ENCODE data around the gene SGK1.

Gene SGK1

GRCh38 chr6:134138226-134138975, 179.5 kb downstream of the SGK1 start:
- H2AFZ ChIP-seq (ENCODE audit: low read depth): no peak overlapping the region
- H3K36me3 ChIP-seq (ENCODE audit: insufficient read depth): no peaks in the 10 kb centered on the region
- no peaks in the 10 kb centered on the region for H3K79me2 ChIP-seq (ENCODE audit: insufficient read depth, low read depth)
- no peaks in the 10 kb centered on the region for H4K20me1 ChIP-seq (ENCODE audit: insufficient read depth)
- no peaks in the 10 kb centered on the region for H3K4me1 ChIP-seq (ENCODE audit: low read depth, poor library complexity, severe bottlenecking)
- TF ChIP-seq, protein P1, sequence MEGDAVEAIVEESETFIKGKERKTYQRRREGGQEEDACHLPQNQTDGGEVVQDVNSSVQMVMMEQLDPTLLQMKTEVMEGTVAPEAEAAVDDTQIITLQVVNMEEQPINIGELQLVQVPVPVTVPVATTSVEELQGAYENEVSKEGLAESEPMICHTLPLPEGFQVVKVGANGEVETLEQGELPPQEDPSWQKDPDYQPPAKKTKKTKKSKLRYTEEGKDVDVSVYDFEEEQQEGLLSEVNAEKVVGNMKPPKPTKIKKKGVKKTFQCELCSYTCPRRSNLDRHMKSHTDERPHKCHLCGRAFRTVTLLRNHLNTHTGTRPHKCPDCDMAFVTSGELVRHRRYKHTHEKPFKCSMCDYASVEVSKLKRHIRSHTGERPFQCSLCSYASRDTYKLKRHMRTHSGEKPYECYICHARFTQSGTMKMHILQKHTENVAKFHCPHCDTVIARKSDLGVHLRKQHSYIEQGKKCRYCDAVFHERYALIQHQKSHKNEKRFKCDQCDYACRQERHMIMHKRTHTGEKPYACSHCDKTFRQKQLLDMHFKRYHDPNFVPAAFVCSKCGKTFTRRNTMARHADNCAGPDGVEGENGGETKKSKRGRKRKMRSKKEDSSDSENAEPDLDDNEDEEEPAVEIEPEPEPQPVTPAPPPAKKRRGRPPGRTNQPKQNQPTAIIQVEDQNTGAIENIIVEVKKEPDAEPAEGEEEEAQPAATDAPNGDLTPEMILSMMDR (conservative IDR thresholded peaks at IDR 0.05; ENCODE audit: low read depth, low read length): no peak
- H3K4me3 ChIP-seq (IDR thresholded peaks at IDR 0.05; ENCODE audit: insufficient read depth, low read depth, low read length): no peak overlapping the region
- H3K27me3 ChIP-seq (ENCODE audit: insufficient read depth, low read depth): no peaks in the 10 kb centered on the region
- H3K9ac ChIP-seq: no peak overlapping the region
- no peak overlapping the region for H3K27ac ChIP-seq
- no peak overlapping the region for H3K4me2 ChIP-seq

- TF ChIP-seq, protein P1 (conservative IDR thresholded peaks at IDR 0.05; ENCODE audit: low read depth, low read length): no peak
- Histone ChIP-seq H3K27ac (no peak overlapping the region), H2AFZ (ENCODE audit: low read depth) (no peak overlapping the region), H3K4me3 (IDR thresholded peaks at IDR 0.05; ENCODE audit: insufficient read depth, low read depth, low read length) (no peak overlapping the region), H3K36me3 (ENCODE audit: insufficient read depth) (no peaks in the 10 kb centered on the region), H3K79me2 (ENCODE audit: insufficient read depth, low read depth) (no peaks in the 10 kb centered on the region), H3K4me1 (ENCODE audit: low read depth, poor library complexity, severe bottlenecking) (no peaks in the 10 kb centered on the region), H3K27me3 (ENCODE audit: insufficient read depth, low read depth) (no peaks in the 10 kb centered on the region), H3K4me2 (no peak overlapping the region), H4K20me1 (ENCODE audit: insufficient read depth) (no peaks in the 10 kb centered on the region), H3K9ac (no peak overlapping the region)
These were observed 183.3 kb downstream of the SGK1 start for GRCh38 chr6:134134654-134135053.

- TF ChIP-seq, protein P1 (conservative IDR thresholded peaks at IDR 0.05; ENCODE audit: low read depth, low read length): no peak
These were observed 185.3 kb downstream of the SGK1 start for GRCh38 chr6:134132494-134133141.

DNA sequence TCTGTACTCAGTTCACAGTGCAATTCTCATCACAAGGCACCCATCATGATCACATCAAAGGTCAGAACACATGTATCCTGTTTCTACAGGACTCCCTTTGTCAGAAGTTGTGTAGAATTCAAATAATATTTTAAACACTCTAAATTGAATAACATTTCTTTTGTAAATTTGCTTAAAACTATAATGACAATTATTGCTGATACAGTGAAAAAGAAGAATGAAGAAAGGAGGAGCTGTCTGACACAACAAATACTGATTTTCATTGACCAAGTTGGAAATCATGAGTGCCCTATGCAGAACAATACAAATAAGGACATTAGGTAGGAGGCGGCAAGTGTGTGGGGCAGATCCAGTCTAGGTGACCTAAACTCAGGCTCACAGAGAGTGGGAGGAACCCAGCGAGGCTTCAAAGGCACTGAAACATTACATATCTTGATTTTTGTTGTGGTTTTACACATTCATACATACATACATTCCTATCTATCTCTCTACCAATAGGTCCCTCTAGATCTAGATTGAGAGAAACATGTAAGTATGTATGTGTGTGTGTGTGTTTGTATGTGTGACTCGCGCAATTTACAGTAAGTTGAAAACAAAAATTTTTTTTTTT, 186.3 kb downstream of the SGK1 start:
- no peaks in the 10 kb centered on the region for H3K36me3 ChIP-seq (ENCODE audit: insufficient read depth)
- no peak overlapping the region for H3K4me3 ChIP-seq (IDR thresholded peaks at IDR 0.05; ENCODE audit: insufficient read depth, low read depth, low read length)
- no peaks in the 10 kb centered on the region for H4K20me1 ChIP-seq (ENCODE audit: insufficient read depth)
- no peaks in the 10 kb centered on the region for H3K27me3 ChIP-seq (ENCODE audit: insufficient read depth, low read depth)
- H3K4me2 ChIP-seq: no peak overlapping the region
- TF ChIP-seq, protein P1 (conservative IDR thresholded peaks at IDR 0.05; ENCODE audit: low read depth, low read length): no peak
- H3K9ac ChIP-seq: no peak overlapping the region
- H3K79me2 ChIP-seq (ENCODE audit: insufficient read depth, low read depth): no peaks in the 10 kb centered on the region
- no peak overlapping the region for H2AFZ ChIP-seq (ENCODE audit: low read depth)
- H3K4me1 ChIP-seq (ENCODE audit: low read depth, poor library complexity, severe bottlenecking): no peaks in the 10 kb centered on the region
- H3K27ac ChIP-seq: no peak overlapping the region

More at GRCh38 chr6:134132494-134133141, 185.3 kb downstream of the SGK1 start:
- no peaks in the 10 kb centered on the region for H3K27me3 ChIP-seq (ENCODE audit: insufficient read depth, low read depth)
- no peaks in the 10 kb centered on the region for H4K20me1 ChIP-seq (ENCODE audit: insufficient read depth)
- no peak overlapping the region for H3K9ac ChIP-seq
- no peak overlapping the region for H2AFZ ChIP-seq (ENCODE audit: low read depth)
- no peaks in the 10 kb centered on the region for H3K36me3 ChIP-seq (ENCODE audit: insufficient read depth)
- no peaks in the 10 kb centered on the region for H3K4me1 ChIP-seq (ENCODE audit: low read depth, poor library complexity, severe bottlenecking)
- no peak overlapping the region for H3K4me2 ChIP-seq
- no peak overlapping the region for H3K4me3 ChIP-seq (IDR thresholded peaks at IDR 0.05; ENCODE audit: insufficient read depth, low read depth, low read length)
- no peak overlapping the region for H3K27ac ChIP-seq
- H3K79me2 ChIP-seq (ENCODE audit: insufficient read depth, low read depth): no peaks in the 10 kb centered on the region

Measured in KMS-11 (cell line).